Endometrium (tissue), 2 donors: ENCODE data around the gene CACNA2D3.

Source experiments
- FAIRE-seq: peaks from 2 replicates; lab custom pipeline; 2012; peaks lifted over from hg19 to GRCh38; lab: Jason Lieb, UNC
- donor health status: control.
- donor health status: control.

The CACNA2D3 gene

GRCh38 chr3:55013145-55013925 lies 891.0 kb downstream of the CACNA2D3 start:
- no peak for FAIRE-seq

- FAIRE-seq = no peak
Observed at GRCh38 chr3:55014081-55014480, 891.7 kb downstream of the CACNA2D3 start.

GRCh38 chr3:55014906-55015305 lies 892.6 kb downstream of the CACNA2D3 start:
- FAIRE-seq = no peak

- FAIRE-seq = no peak
Observed at GRCh38 chr3:55017876-55018275, 895.5 kb downstream of the CACNA2D3 start.

GRCh38 chr3:55030938-55031337 lies 908.6 kb downstream of the CACNA2D3 start:
- FAIRE-seq = no peak

GRCh38 chr3:55036883-55037577 lies 914.7 kb downstream of the CACNA2D3 start:
- FAIRE-seq = no peak

- no peak for FAIRE-seq
Observed at GRCh38 chr3:55042591-55042990, 920.2 kb downstream of the CACNA2D3 start.

GRCh38 chr3:55044486-55044885 lies 922.1 kb downstream of the CACNA2D3 start:
- no peak for FAIRE-seq

- FAIRE-seq = no peak
Observed at GRCh38 chr3:55059027-55059629, 936.8 kb downstream of the CACNA2D3 start.

GRCh38 chr3:55060896-55061719 lies 938.8 kb downstream of the CACNA2D3 start:
- no peak for FAIRE-seq

- FAIRE-seq = no peak
Observed at GRCh38 chr3:55061720-55062034, 939.3 kb downstream of the CACNA2D3 start.

- FAIRE-seq = no peak
Observed at GRCh38 chr3:55064164-55064563, 941.8 kb downstream of the CACNA2D3 start.

GRCh38 chr3:55065331-55065730 lies 943.0 kb downstream of the CACNA2D3 start:
- no peak for FAIRE-seq

- peak; percentile 12 for FAIRE-seq
Observed at GRCh38 chr3:55066551-55067047, 944.2 kb downstream of the CACNA2D3 start.

- FAIRE-seq = no peak
Observed at GRCh38 chr3:55069950-55070349, 947.6 kb downstream of the CACNA2D3 start.

GRCh38 chr3:55074796-55075195 lies 952.4 kb downstream of the CACNA2D3 start:
- FAIRE-seq = peak; percentile 64

GRCh38 chr3:55075846-55076245 lies 953.5 kb downstream of the CACNA2D3 start:
- FAIRE-seq = no peak

- FAIRE-seq = no peak
Observed at GRCh38 chr3:55077726-55078125, 955.4 kb downstream of the CACNA2D3 start.

GRCh38 chr3:55078876-55079275 lies 956.5 kb downstream of the CACNA2D3 start:
- FAIRE-seq = no peak

- FAIRE-seq = no peak
Observed at GRCh38 chr3:55085231-55085630, 962.9 kb downstream of the CACNA2D3 start.

- FAIRE-seq = no peak
Observed at GRCh38 chr3:55089211-55089610, 966.9 kb downstream of the CACNA2D3 start.

GRCh38 chr3:55090291-55090690 lies 967.9 kb downstream of the CACNA2D3 start:
- FAIRE-seq = no peak
